ENCODE data around the gene KIF4A.

KIF4A gene

GRCh38 chrX:70402721-70403120, 112.8 kb downstream of the KIF4A start:
- DNase-seq (ENCODE audit: low read depth) = no peak

- DNase-seq (ENCODE audit: low read depth) = no peak
Observed at GRCh38 chrX:70405003-70405402, 115.1 kb downstream of the KIF4A start.

- no peak for DNase-seq (ENCODE audit: low read depth)
Observed at GRCh38 chrX:70410921-70411320, 121.0 kb downstream of the KIF4A start.

- no peak for DNase-seq (ENCODE audit: low read depth)
Observed at GRCh38 chrX:70411475-70411874, 121.6 kb downstream of the KIF4A start.

- no peak for DNase-seq (ENCODE audit: low read depth)
Observed at GRCh38 chrX:70421618-70422017, 131.7 kb downstream of the KIF4A start.

GRCh38 chrX:70422851-70423341, 133.0 kb downstream of the KIF4A start, which contains the start of gene GDPD2:
TSS of gene GDPD2 (plus strand) at chrX:70423314. CDS start at chrX:70424985, 1,671 bp downstream.
- DNase-seq (ENCODE audit: low read depth) = peak; percentile 41

DNA sequence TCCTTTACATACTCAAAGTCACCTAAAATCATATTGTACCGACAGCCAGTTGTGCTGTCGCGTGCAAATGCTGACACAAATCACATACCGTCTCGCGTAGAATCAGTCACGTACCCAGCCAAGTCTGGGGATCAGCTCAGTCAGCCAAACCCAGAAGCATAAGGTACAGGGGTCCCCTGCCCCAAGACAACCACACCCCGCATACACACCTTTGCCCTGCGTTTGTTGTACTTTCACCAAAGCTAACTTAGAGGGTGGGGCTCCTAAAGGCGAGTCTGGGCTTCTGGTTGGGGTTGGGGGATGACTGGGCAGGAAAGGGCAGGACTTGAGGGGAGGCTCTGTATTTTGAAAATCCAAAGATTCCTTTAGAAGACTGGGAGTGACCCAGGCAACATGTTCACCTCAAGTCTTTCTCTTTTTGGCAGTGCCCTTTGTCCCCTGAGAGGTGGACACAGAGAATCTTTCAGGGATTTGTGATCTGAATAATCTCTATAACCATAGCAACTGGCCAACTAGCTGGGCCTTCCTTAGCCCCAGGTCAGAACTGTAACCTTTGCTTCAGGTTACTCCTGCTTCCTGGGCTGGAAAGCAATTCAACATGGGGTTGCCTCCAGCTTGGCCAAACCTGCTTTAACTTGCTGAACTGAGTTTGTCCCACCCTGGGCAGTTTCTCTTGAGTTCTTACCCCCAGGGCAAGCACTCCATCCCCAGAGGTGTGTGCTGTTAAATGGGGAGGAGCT, 134.2 kb downstream of the KIF4A start:
- no peak for DNase-seq (ENCODE audit: low read depth)

GRCh38 chrX:70424801-70425200, 134.9 kb downstream of the KIF4A start:
- DNase-seq (ENCODE audit: low read depth) = no peak

DNA sequence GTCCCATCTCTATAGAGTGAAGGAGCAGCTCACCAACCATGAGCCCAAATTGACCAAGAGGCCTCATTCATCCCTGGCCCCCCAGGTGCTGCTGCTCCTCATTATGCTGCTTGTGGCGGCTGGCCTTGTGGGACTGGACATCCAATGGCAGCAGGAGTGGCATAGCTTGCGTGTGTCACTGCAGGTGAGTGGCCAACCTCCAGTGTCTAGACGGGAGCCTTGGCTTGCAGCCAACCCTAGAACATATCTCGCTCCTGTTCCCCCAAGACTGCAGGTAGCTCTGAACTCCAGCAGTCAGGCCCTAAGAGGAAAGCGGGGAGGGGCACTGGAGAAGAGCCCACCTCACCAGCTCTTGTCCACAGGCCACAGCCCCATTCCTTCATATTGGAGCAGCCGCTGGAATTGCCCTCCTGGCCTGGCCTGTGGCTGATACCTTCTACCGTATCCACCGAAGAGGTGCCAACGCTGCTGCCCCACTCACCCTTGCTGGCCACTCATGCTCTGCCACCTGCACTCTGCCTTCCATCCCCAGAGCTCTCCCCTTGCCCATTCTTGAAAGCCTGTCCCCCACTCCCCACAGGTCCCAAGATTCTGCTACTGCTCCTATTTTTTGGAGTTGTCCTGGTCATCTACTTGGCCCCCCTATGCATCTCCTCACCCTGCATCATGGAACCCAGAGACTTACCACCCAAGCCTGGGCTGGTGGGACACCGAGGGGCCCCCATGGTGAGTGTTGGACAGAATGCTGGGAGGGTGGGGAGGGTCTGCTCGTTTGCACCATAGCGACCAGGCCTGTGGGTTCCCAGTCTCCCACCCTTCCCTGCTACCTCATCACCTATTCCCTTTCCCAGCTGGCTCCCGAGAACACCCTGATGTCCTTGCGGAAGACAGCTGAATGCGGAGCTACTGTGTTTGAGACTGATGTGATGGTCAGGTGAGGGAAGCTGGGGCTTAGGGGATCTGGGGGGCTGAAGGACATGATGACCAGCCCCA, 136.7 kb downstream of the KIF4A start:
- DNase-seq (ENCODE audit: low read depth) = no peak

DNA sequence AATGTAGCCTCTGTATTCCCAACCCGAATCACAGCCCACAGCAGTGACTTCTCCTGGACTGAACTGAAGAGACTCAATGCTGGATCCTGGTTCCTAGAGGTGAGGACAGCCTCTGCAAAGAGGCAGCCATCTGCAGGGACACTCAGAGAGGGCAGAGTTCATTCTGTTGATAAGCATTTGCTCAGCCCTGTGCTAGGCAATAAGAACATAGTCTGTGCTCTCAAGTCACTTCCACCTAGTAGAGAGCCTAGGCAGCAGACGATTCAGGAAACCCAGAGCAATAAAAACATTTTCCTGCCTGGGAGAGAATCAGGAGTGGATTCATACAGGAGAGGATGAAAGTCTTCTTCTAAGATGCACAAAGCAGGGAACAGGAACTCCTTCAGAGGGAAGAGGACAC, 137.5 kb downstream of the KIF4A start:
- no peak for DNase-seq (ENCODE audit: low read depth)

- no peak for DNase-seq (ENCODE audit: low read depth)
Observed at GRCh38 chrX:70429759-70430158, 139.9 kb downstream of the KIF4A start.

- no peak for DNase-seq (ENCODE audit: low read depth)
Observed at GRCh38 chrX:70432936-70433847, 143.3 kb downstream of the KIF4A start.

DNA sequence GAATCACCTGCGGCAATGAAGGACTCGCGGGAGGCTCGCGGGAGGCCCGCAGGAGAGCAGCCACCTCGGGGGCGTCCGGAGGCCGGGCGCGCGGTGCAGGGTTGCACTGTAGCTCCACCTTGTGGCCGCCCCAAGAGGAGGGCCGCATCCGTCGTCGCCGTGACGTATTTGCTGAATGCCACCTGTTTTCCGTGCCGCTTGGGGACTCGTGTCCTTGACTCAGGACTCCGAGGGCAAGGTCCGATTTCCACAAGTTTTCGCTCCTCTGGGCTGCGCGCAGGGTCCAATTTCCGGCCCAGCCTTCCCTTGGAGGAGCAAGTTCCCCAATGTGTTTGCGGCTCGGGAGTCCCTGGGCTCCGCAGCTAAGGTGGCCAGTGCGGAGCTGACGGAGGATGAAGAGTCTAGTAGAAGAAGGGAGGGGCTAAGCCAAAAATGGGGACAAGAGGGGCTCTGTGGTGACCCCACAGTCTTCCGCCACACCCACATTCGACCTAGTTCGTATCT, 144.0 kb downstream of the KIF4A start:
- DNase-seq (ENCODE audit: low read depth) = no peak

DNA sequence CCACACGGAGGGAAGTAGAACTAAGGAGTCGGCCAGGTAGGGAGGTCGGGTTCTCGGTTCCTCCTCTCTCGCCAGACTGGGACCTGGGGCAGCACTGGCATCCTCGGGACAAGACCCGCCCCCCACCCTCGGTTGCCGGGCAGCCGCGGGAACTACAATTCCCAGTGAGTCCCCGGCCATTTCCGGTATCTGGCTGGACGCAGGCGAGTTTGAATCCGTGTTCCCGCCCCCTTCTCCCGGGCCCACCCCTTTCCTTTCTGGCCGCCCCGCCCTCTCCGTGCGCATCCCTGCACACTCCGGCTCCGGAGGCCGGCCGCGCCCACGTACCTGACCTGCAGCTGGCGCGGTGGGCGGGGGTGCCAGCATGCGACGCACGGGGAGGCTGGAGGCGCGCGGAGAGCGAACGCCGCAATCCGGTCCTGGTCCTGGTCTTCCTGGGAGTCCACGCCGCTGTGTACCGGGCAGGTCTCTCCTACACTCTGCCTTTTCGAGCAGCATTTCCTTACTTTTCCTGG, 144.5 kb downstream of the KIF4A start:
- DNase-seq (ENCODE audit: low read depth) = peak; percentile 68

- no peak for DNase-seq (ENCODE audit: low read depth)
Observed at GRCh38 chrX:70434914-70435586, 145.1 kb downstream of the KIF4A start.

DNA sequence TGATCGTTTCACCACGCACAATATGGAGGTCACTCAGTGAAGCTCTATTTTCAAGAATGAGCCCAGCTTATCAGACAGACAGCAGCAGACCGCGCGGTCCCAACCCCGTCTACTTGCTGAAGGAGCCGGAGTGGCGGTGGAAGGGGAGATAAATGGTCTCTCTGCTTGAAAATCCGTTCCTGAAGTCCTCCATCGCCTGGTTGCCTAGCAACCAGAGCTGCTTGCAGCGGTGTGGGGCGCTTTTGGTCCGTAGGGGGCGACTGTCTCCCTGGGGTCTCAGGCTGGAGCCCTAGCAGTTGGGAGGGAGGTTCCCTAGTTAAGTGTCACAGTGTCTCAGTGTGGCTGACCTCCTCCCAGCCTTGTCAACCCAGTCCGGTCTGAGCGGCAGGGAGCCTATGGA, 146.4 kb downstream of the KIF4A start:
- DNase-seq (ENCODE audit: low read depth) = no peak

GRCh38 chrX:70437011-70437410, 147.1 kb downstream of the KIF4A start:
- no peak for DNase-seq (ENCODE audit: low read depth)

DNA sequence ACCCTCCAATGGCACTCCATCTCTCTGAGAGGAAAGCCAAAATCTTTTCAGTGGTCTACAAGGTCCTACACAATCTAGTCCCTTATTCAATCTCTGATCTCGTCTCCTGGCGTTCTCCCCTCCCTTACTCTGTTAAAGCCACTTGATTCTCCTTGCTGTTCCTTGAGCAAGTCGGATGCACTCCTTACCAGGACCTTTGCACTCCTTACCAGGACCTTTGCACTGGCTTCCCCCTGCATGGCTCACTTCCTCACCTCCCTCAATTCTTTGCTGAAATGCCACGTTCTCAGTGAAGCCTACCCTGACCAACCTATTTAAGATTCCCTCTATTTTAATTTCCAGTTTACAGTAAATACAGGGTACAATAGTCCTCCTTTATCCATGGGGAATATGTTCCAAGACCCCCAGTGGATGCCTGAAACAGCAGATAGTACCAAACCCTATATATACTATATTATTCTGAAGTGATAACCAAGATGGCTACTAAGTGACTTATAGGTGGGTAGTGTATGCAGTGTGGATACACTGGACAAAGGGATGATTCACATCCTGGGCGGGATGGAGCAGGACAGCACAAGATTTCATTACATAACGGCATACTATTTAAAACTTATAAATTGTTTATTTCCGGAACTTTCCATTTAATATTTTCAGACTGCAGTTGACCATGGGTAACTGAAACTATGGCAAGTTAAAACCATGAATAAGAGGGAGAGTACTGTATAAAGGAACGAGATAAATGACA, 148.2 kb downstream of the KIF4A start:
- DNase-seq (ENCODE audit: low read depth) = no peak

- DNase-seq (ENCODE audit: low read depth) = no peak
Observed at GRCh38 chrX:70439016-70439415, 149.1 kb downstream of the KIF4A start.

DNA sequence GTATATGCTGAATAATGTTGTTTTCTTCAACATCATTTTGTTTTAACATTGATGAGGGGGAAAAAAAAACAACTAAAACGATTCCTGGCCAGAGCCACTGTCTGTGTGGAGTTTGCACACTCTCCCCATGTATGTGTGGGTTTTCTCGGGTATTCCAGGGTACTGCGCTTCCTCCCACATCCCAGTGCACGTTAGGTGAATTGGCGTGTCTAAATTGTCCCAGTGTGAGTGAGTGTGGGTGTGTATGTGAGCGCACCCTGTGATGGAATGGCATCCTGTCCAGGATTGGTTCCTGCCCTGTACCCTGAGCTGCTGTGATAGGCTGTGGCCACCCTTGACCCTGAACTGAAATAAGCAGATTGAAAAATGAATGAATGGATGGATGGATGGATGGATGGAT, 152.3 kb downstream of the KIF4A start:
- no peak for DNase-seq (ENCODE audit: low read depth)

All from amniotic epithelial cell (primary cell).